GM23248 (cell line): Measurements from ENCODE around the gene PMFBP1. TPM values are rescaled to one million over a fixed set of nuclear protein-coding genes. Genes with fewer than 3 reads are reported as not detected.

ENCODE experiments used
- DNase-seq: peaks from one replicate; pipeline ENCODE4 v3.0.0-alpha.2; 2015
- H2AFZ ChIP-seq: fragments of 200-600 bp; sonication (generic); 2 replicates; pipeline ENCODE4 v1.6.1; 2016; ENCODE audit warnings: antibody characterized with exemption
- H3F3A ChIP-seq: fragments of 200-600 bp; sonication (generic); 2 replicates; pipeline ENCODE4 v1.6.1; 2016; ENCODE audit warnings: mild to moderate bottlenecking, antibody characterized with exemption, mixed run types; ENCODE audit not compliant: insufficient read depth
- H3K27ac ChIP-seq: fragments of 200-600 bp; sonication (generic); 2 replicates; pipeline ENCODE4 v1.5.1; 2016; ENCODE audit warnings: mild to moderate bottlenecking
- H3K27me3 ChIP-seq: fragments of 200-600 bp; sonication (generic); replicated peaks from 2 replicates; pipeline ENCODE4 v1.6.1; 2016; ENCODE audit warnings: mild to moderate bottlenecking; ENCODE audit not compliant: insufficient read depth
- H3K36me3 ChIP-seq: fragments of 200-600 bp; sonication (generic); 2 replicates; pipeline ENCODE4 v1.6.1; 2016; ENCODE audit warnings: low read depth, mild to moderate bottlenecking
- H3K4me1 ChIP-seq: fragments of 200-600 bp; sonication (generic); 2 replicates; pipeline ENCODE4 v1.6.1; 2016; ENCODE audit warnings: mild to moderate bottlenecking; ENCODE audit not compliant: insufficient read depth
- H3K4me2 ChIP-seq: fragments of 200-600 bp; sonication (generic); one replicate; pipeline ENCODE4 v1.6.1; 2016; ENCODE audit warnings: mild to moderate bottlenecking; ENCODE audit not compliant: unreplicated experiment
- H3K4me3 ChIP-seq: fragments of 200-600 bp; sonication (generic); 2 replicates; pipeline ENCODE4 v1.5.1; 2016; ENCODE audit warnings: mild to moderate bottlenecking
- H3K79me2 ChIP-seq: fragments of 200-600 bp; sonication (generic); 2 replicates; pipeline ENCODE4 v1.6.1; 2016; ENCODE audit warnings: mild to moderate bottlenecking; ENCODE audit not compliant: insufficient read depth
- H3K9ac ChIP-seq: fragments of 200-600 bp; sonication (generic); 2 replicates; pipeline ENCODE4 v1.6.1; 2016; ENCODE audit warnings: mild to moderate bottlenecking
- H3K9me2 ChIP-seq: fragments of 200-600 bp; sonication (generic); 2 replicates; pipeline ENCODE4 v1.6.1; 2016; ENCODE audit warnings: mixed run types, mild to moderate bottlenecking, moderate library complexity; ENCODE audit not compliant: insufficient read depth
- H3K9me3 ChIP-seq: fragments of 200-600 bp; sonication (generic); one replicate; pipeline ENCODE4 v1.6.1; 2017; ENCODE audit warnings: low read depth
- H4K20me1 ChIP-seq: fragments of 200-600 bp; sonication (generic); 2 replicates; pipeline ENCODE4 v1.6.0; 2016; ENCODE audit not compliant: insufficient read depth
- EZH2 ChIP-seq: fragments of 200-600 bp; sonication (generic); IDR thresholded peaks from 2 replicates; pipeline ENCODE4 v1.6.1; 2018; ENCODE audit warnings: antibody characterized with exemption, mild to moderate bottlenecking; ENCODE audit not compliant: insufficient read depth, poor library complexity, severe bottlenecking
- EZH2phosphoT487 ChIP-seq: fragments of 200-600 bp; sonication (generic); IDR thresholded peaks from 2 replicates; pipeline ENCODE4 v1.6.1; 2018; ENCODE audit warnings: antibody characterized with exemption, moderate library complexity, mild to moderate bottlenecking, low read depth; ENCODE audit not compliant: insufficient read depth
- WGBS, 2 experiments: methylation state at CpG; one replicate each; pipeline ENCODE4 v1.1.6; 2015 to 2017; ENCODE audit warnings: low lambda C conversion rate in 2 of 2, low coverage in 1 of 2; ENCODE audit errors: missing lambda C conversion rate in 2 of 2; 5-methylcytosine and 5-hydroxymethylcytosine counted together
- in situ Hi-C: fragments of 300-500 bp; cut with MboI; formaldehyde crosslinking; loops from 2 replicates; pipeline ENCODE4 v1.15.0; 2020
- polyA plus RNA-seq: library from polyadenylated mRNA; unstranded; fragments of >200 nt; fragmentation: Nextera tagmentation; extraction: Ambion mirVana; gene quantifications from 2 replicates; pipeline ENCODE4 v1.2.1, GENCODE V29; 2016
- total RNA-seq: library from RNA; depleted of rRNA; stranded (reverse); fragments of >200 nt; shearing (Covaris generic); gene quantifications from 2 replicates; pipeline ENCODE4 v1.2.3, GENCODE V29; 2014; rRNA removed

Gene PMFBP1
- total and polyA plus RNA-seq, 2 experiments from 2014 or later: not detected

GRCh38 chr16:72073560-72074230 is 98.3 kb downstream of the PMFBP1 start:
- no peaks in the 10 kb centered on the region for H3K9me2 ChIP-seq
- in situ Hi-C loops: no loop called here
- TF ChIP-seq EZH2phosphoT487 (no peak), EZH2 (no peak)
- no peaks in the 10 kb centered on the region for H3K36me3 ChIP-seq
- 76 to 79% methylated on average over 8 of the region's 8 CpGs for WGBS, 2 experiments
- H2AFZ ChIP-seq: no peak overlapping the region
- no peaks in the 10 kb centered on the region for H4K20me1 ChIP-seq
- no peak overlapping the region for H3K4me2 ChIP-seq
- H3K9ac ChIP-seq: no peak overlapping the region
- no peaks in the 10 kb centered on the region for H3K4me1 ChIP-seq
- H3F3A ChIP-seq: no peaks in the 10 kb centered on the region
- H3K79me2 ChIP-seq: no peaks in the 10 kb centered on the region
- H3K4me3 ChIP-seq: no peak overlapping the region
- no peaks in the 10 kb centered on the region for H3K27me3 ChIP-seq
- H3K27ac ChIP-seq: no peak overlapping the region
- no peak for DNase-seq
- H3K9me3 ChIP-seq: no peaks in the 10 kb centered on the region

- Histone ChIP-seq H3K4me1 (no peaks in the 10 kb centered on the region), H3F3A (no peaks in the 10 kb centered on the region), H3K4me3 (no peak overlapping the region), H3K9me2 (no peaks in the 10 kb centered on the region), H3K9ac (no peak overlapping the region), H4K20me1 (no peaks in the 10 kb centered on the region), H3K79me2 (no peaks in the 10 kb centered on the region), H3K27me3 (no peaks in the 10 kb centered on the region), H3K9me3 (no peaks in the 10 kb centered on the region), H3K27ac (no peak overlapping the region), H3K4me2 (no peak overlapping the region), H3K36me3 (no peaks in the 10 kb centered on the region), H2AFZ (no peak overlapping the region)
- DNase-seq: peak; percentile 5
- in situ Hi-C loops: no loop called here
- WGBS, 2 experiments: 38 to 42% methylated on average over 12 of the region's 12 CpGs
- TF ChIP-seq EZH2phosphoT487 (no peak), EZH2 (no peak)
Observed at GRCh38 chr16:72072514-72073342, 99.2 kb downstream of the PMFBP1 start.

Other genes with a start within 250 kb of the PMFBP1 start
- not detected in 2 replicates for gene PKD1L3, start 171.8 kb downstream of the PMFBP1 start, total RNA-seq
- not detected in 2 replicates for gene PKD1L3, start 171.8 kb downstream of the PMFBP1 start, polyA plus RNA-seq
- gene DHODH, start 163.4 kb downstream of the PMFBP1 start, total RNA-seq: 2.2 and 8.5 TPM in 2 replicates
- 3.8 and 5.4 TPM in 2 replicates for gene DHODH, start 163.4 kb downstream of the PMFBP1 start, polyA plus RNA-seq
- not detected in 2 replicates for gene HP, start 117.7 kb downstream of the PMFBP1 start, total RNA-seq
- not detected in 2 replicates for gene HP, start 117.7 kb downstream of the PMFBP1 start, polyA plus RNA-seq
- gene HPR, start 108.9 kb downstream of the PMFBP1 start, total RNA-seq: not detected in 2 replicates
- gene HPR, start 108.9 kb downstream of the PMFBP1 start, polyA plus RNA-seq: not detected in 2 replicates
- gene TXNL4B, start 78.5 kb downstream of the PMFBP1 start, total RNA-seq: 6.6 and 10.1 TPM in 2 replicates
- gene TXNL4B, start 78.5 kb downstream of the PMFBP1 start, polyA plus RNA-seq: 9.1 and 10.0 TPM in 2 replicates
- gene DHX38, start 78.3 kb downstream of the PMFBP1 start, total RNA-seq: 30.1 and 31.5 TPM in 2 replicates
- gene DHX38, start 78.3 kb downstream of the PMFBP1 start, polyA plus RNA-seq: 23.1 and 23.7 TPM in 2 replicates